H9 (cell line): ENCODE results near the gene BIVM. TPM values are rescaled to one million over a fixed set of nuclear protein-coding genes. Genes with fewer than 3 reads are reported as not detected.

ENCODE experiments used
- DNase-seq: peaks from one replicate; pipeline ENCODE4 v3.0.0-alpha.2; 2017
- H2AFZ ChIP-seq: one replicate; pipeline ENCODE4 v1.6.1; 2013; ENCODE audit warnings: mild to moderate bottlenecking, low read length, control low read depth, moderate library complexity
- H2AK5ac ChIP-seq: 2 replicates; pipeline ENCODE4 v1.6.1; 2013; ENCODE audit warnings: low read length, control low read depth, mixed read lengths; ENCODE audit not compliant: insufficient read length
- H2BK120ac ChIP-seq: one replicate; pipeline ENCODE4 v1.6.1; 2013; ENCODE audit warnings: low read depth, mild to moderate bottlenecking, low read length, control low read depth, inconsistent platforms; ENCODE audit not compliant: poor library complexity, severe bottlenecking
- H2BK12ac ChIP-seq: 2 replicates; pipeline ENCODE4 v1.6.1; 2013; ENCODE audit warnings: low read length, control low read depth, mixed read lengths, low read depth; ENCODE audit not compliant: insufficient read length
- H2BK15ac ChIP-seq: 2 replicates; pipeline ENCODE4 v1.6.1; 2013; ENCODE audit warnings: low read depth, low read length, control low read depth
- H2BK20ac ChIP-seq: one replicate; pipeline ENCODE4 v1.6.1; 2013; ENCODE audit warnings: low read depth, mild to moderate bottlenecking, low read length, control low read depth, inconsistent platforms; ENCODE audit not compliant: poor library complexity, severe bottlenecking
- H2BK5ac ChIP-seq: 2 replicates; pipeline ENCODE4 v1.6.1; 2013; ENCODE audit warnings: low read length, control low read depth, mixed read lengths; ENCODE audit not compliant: insufficient read length
- H3K14ac ChIP-seq: 2 replicates; pipeline ENCODE4 v1.6.1; 2013; ENCODE audit warnings: low read length, control low read depth; ENCODE audit not compliant: insufficient read depth
- H3K18ac ChIP-seq: 2 replicates; pipeline ENCODE4 v1.6.1; 2013; ENCODE audit warnings: low read depth, mild to moderate bottlenecking, mixed read lengths, low read length, control low read depth; ENCODE audit not compliant: insufficient read length
- H3K23ac ChIP-seq: 2 replicates; pipeline ENCODE4 v1.6.1; 2013; ENCODE audit warnings: low read length, control low read depth, mixed read lengths, low read depth; ENCODE audit not compliant: insufficient read length
- H3K23me2 ChIP-seq: 2 replicates; pipeline ENCODE4 v1.6.1; 2013; ENCODE audit warnings: low read depth, mild to moderate bottlenecking, mixed read lengths, low read length, control low read depth; ENCODE audit not compliant: insufficient read length, poor library complexity, severe bottlenecking
- H3K27ac ChIP-seq: 2 replicates; pipeline ENCODE4 v1.5.1; 2013; ENCODE audit warnings: low read length, control low read depth, mixed read lengths, low read depth; ENCODE audit not compliant: insufficient read length
- H3K27me3 ChIP-seq: 2 replicates; pipeline ENCODE4 v1.6.1; 2013; ENCODE audit warnings: low read length, control low read depth, inconsistent platforms; ENCODE audit not compliant: insufficient read depth
- H3K4ac ChIP-seq: 2 replicates; pipeline ENCODE4 v1.6.1; 2013; ENCODE audit warnings: low read depth, mild to moderate bottlenecking, control low read depth, inconsistent platforms, low read length, moderate library complexity
- H3K4me1 ChIP-seq: 2 replicates; pipeline ENCODE4 v1.6.1; 2013; ENCODE audit warnings: low read length, control low read depth, inconsistent platforms; ENCODE audit not compliant: insufficient read depth
- H3K4me2 ChIP-seq: 2 replicates; pipeline ENCODE4 v1.6.1; 2013; ENCODE audit warnings: low read length, control low read depth, mixed read lengths; ENCODE audit not compliant: insufficient read length, insufficient read depth
- H3K56ac ChIP-seq: 2 replicates; pipeline ENCODE4 v1.6.1; 2013; ENCODE audit warnings: low read depth, mild to moderate bottlenecking, mixed read lengths, low read length, control low read depth; ENCODE audit not compliant: insufficient read length
- H3K79me1 ChIP-seq: 2 replicates; pipeline ENCODE4 v1.6.1; 2013; ENCODE audit warnings: low read depth, mild to moderate bottlenecking, moderate library complexity, low read length, control low read depth, inconsistent platforms; ENCODE audit not compliant: insufficient read depth, poor library complexity, severe bottlenecking
- H3K79me2 ChIP-seq: 2 replicates; pipeline ENCODE4 v1.6.1; 2013; ENCODE audit warnings: low read length, control low read depth, inconsistent platforms; ENCODE audit not compliant: insufficient read depth
- H3K9ac ChIP-seq: 2 replicates; pipeline ENCODE4 v1.6.1; 2013; ENCODE audit warnings: low read length, control low read depth, mixed read lengths; ENCODE audit not compliant: insufficient read length; ENCODE audit errors: extremely low read depth
- H3K9me3 ChIP-seq: one replicate; pipeline ENCODE4 v1.6.1; 2013; ENCODE audit warnings: low read depth, low read length, inconsistent platforms; ENCODE audit not compliant: control insufficient read depth
- H3T11ph ChIP-seq: one replicate; pipeline ENCODE4 v1.6.1; 2013; ENCODE audit warnings: mild to moderate bottlenecking, low read length, control low read depth, inconsistent platforms
- H4K20me1 ChIP-seq: one replicate; pipeline ENCODE4 v1.6.1; 2013; ENCODE audit not compliant: control insufficient read depth, insufficient read length, insufficient read depth
- H4K5ac ChIP-seq: 2 replicates; pipeline ENCODE4 v1.6.1; 2013; ENCODE audit warnings: low read depth, mild to moderate bottlenecking, mixed read lengths, low read length, control low read depth; ENCODE audit not compliant: insufficient read length
- H4K8ac ChIP-seq: replicated peaks from 2 replicates; pipeline ENCODE4 v1.6.1; 2013; ENCODE audit warnings: low read length, control low read depth, mixed read lengths, low read depth; ENCODE audit not compliant: insufficient read length
- H4K91ac ChIP-seq: 2 replicates; pipeline ENCODE4 v1.6.1; 2013; ENCODE audit warnings: low read depth, mild to moderate bottlenecking, moderate library complexity, mixed read lengths, low read length, control low read depth; ENCODE audit not compliant: insufficient read length
- H3K27ac Mint-ChIP-seq, 3 experiments: 2 replicates in 2 of 3; 3 replicates in 1 of 3; pipeline ENCODE4 v1.8.0; 2020 to 2021; ENCODE audit warnings: mixed read lengths in 3 of 3, mild to moderate bottlenecking in 1 of 3, moderate library complexity in 1 of 3
- H3K27me3 Mint-ChIP-seq: 2 replicates; pipeline ENCODE4 v1.8.0; 2021; ENCODE audit warnings: low read depth, mild to moderate bottlenecking, moderate library complexity, mixed read lengths
- H3K36me3 Mint-ChIP-seq, 3 experiments: 2 replicates in 2 of 3; 3 replicates in 1 of 3; pipeline ENCODE4 v1.8.0; 2020 to 2021; ENCODE audit warnings: low read depth in 3 of 3, mixed read lengths in 3 of 3; ENCODE audit not compliant: insufficient read depth in 1 of 3
- H3K4me1 Mint-ChIP-seq, 2 experiments: 2 replicates each; pipeline ENCODE4 v1.8.0; 2020; ENCODE audit warnings: mixed read lengths in 2 of 2
- H3K4me3 Mint-ChIP-seq, 2 experiments: 2 replicates in 1 of 2; 3 replicates in 1 of 2; pipeline ENCODE4 v1.8.0; 2020 to 2021; ENCODE audit warnings: mild to moderate bottlenecking in 2 of 2, mixed read lengths in 2 of 2, moderate library complexity in 1 of 2
- H3K9me3 Mint-ChIP-seq, 2 experiments: 2 replicates in 1 of 2; 3 replicates in 1 of 2; pipeline ENCODE4 v1.8.0; 2020; ENCODE audit warnings: mild to moderate bottlenecking in 2 of 2, mixed read lengths in 2 of 2, moderate library complexity in 1 of 2
- WGBS: extraction: QIAGEN DNeasy Blood & Tissue Kit; methylation state at CpG from one replicate; pipeline ENCODE4 v1.1.7; 2013; ENCODE audit warnings: missing lambda C conversion rate, low lambda C conversion rate, mixed read lengths; ENCODE audit not compliant: insufficient read length; ENCODE audit errors: extremely low coverage; 5-methylcytosine and 5-hydroxymethylcytosine counted together
- total RNA-seq: library from RNA; stranded (reverse); gene quantifications from 2 replicates; pipeline ENCODE4 v1.2.1, GENCODE V29; 2021
- TF ChIP-seq, protein P1 (sequence below): fragments of 200-600 bp; sonication (generic); conservative IDR thresholded peaks from 3 replicates; pipeline ENCODE4 v1.8.0; 2021; ENCODE audit warnings: antibody characterized with exemption, mild to moderate bottlenecking

BIVM gene
- total RNA-seq, 1 experiment from 2014 or later: 9.0 TPM

DNA sequence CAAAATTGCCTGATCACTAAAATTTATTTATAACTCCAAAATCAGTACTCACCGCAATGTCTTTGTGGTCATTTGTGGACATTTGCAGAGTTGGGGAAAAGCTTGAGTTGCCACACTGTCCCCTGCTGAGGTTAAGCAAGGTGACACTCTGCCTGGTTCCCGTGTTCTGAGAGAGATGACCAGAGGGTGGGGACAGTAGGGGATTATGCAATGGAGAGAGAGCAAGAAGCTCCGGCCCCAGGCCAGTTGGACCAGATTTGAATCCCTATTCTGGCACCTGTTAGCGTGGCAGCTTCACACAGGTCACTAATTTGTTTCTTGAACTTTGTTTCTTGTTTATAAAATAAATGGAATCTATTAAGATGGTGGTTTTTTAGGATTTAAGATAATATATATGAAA lies 64.7 kb downstream of the BIVM start:
- no peaks in the 10 kb centered on the region for H3K9me3 ChIP-seq

More for the DNA sequence above, 64.7 kb downstream of the BIVM start:
- no peaks in the 10 kb centered on the region for H3K27me3 Mint-ChIP-seq
- Histone ChIP-seq H3K23ac (no peak overlapping the region), H3K79me2 (no peaks in the 10 kb centered on the region), H2BK20ac (no peak overlapping the region), H4K91ac (no peak overlapping the region), H3K56ac (no peak overlapping the region), H3K23me2 (no peaks in the 10 kb centered on the region), H3K4me1 (no peaks in the 10 kb centered on the region), H3K27me3 (no peaks in the 10 kb centered on the region), H3K18ac (no peak overlapping the region), H2AK5ac (no peak overlapping the region), H2AFZ (no peak overlapping the region), H3K27ac (no peak overlapping the region), H4K20me1 (no peaks in the 10 kb centered on the region), H2BK12ac (no peak overlapping the region), H3K4ac (no peak overlapping the region), H4K5ac (no peak overlapping the region), H3K4me2 (no peak overlapping the region), H2BK15ac (no peak overlapping the region), H3K9ac (no peak overlapping the region), H2BK5ac (no peak overlapping the region), H2BK120ac (no peak overlapping the region), H4K8ac (no peak overlapping the region), H3K79me1 (no peaks in the 10 kb centered on the region), H3T11ph (no peak overlapping the region), H3K14ac (no peak overlapping the region)
- no peak overlapping the region for H3K27ac Mint-ChIP-seq
- H3K4me3 Mint-ChIP-seq: no peak overlapping the region
- WGBS: no CpG with 5 or more reads among the region's 4 CpGs
- no peaks in the 10 kb centered on the region for H3K4me1 Mint-ChIP-seq
- H3K9me3 Mint-ChIP-seq: peaks cover 0 to 3% of the 10 kb centered on the region in 2 experiments; a peak in 1 of 5 replicates
- no peak for DNase-seq
- TF ChIP-seq, protein P1, sequence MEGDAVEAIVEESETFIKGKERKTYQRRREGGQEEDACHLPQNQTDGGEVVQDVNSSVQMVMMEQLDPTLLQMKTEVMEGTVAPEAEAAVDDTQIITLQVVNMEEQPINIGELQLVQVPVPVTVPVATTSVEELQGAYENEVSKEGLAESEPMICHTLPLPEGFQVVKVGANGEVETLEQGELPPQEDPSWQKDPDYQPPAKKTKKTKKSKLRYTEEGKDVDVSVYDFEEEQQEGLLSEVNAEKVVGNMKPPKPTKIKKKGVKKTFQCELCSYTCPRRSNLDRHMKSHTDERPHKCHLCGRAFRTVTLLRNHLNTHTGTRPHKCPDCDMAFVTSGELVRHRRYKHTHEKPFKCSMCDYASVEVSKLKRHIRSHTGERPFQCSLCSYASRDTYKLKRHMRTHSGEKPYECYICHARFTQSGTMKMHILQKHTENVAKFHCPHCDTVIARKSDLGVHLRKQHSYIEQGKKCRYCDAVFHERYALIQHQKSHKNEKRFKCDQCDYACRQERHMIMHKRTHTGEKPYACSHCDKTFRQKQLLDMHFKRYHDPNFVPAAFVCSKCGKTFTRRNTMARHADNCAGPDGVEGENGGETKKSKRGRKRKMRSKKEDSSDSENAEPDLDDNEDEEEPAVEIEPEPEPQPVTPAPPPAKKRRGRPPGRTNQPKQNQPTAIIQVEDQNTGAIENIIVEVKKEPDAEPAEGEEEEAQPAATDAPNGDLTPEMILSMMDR: no peak
- H3K36me3 Mint-ChIP-seq: peaks cover 32 to 68% (median 63%) of the 10 kb centered on the region in 3 experiments; a peak in 6 of 7 replicates
